Measurements from ENCODE around the gene SERPINB12. TPM values are rescaled to one million over a fixed set of nuclear protein-coding genes. Genes with fewer than 3 reads are reported as not detected.

The SERPINB12 gene
- total RNA-seq (2021), result not detected in 2 replicates
- long read RNA-seq, result 0 reads

DNA sequence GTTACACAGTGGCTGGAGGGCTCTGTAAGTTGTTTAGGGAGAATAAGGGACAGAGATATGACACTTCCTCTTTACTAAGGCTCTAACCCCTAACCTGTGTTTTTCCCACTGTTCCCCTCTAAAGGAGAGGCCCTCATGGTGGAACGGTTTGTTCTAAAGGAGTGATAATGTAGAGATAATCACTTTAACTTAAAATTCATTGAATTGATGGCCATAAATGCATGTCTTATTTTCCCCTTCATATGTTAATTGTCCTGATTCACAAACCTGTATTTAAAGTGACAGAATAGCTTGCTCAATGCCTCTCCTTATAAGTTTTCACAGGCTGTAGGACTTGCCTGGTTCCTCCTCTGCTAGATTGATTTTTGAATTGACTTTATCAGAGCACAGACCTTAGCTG is at the start of gene SERPINB12:
Gene SERPINB12 (plus strand): TSS at position 301 of the 400 bp plus-strand sequence. CDS start 13,791 bp downstream, outside the sequence.
- H3K4me1 ChIP-seq (ENCODE audit: insufficient read depth, low read length), result no peaks in the 10 kb centered on the region
- no CpG with 5 or more reads among the region's 1 CpG for WGBS (ENCODE audit: extremely low coverage, insufficient read length, low lambda C conversion rate)

More for the DNA sequence above, at the start of gene SERPINB12:
- no peak within 1 kb of the TSS for H4K8ac ChIP-seq (replicated peaks; ENCODE audit: insufficient read length, low read depth, low read length)
- TF ChIP-seq, protein P1, sequence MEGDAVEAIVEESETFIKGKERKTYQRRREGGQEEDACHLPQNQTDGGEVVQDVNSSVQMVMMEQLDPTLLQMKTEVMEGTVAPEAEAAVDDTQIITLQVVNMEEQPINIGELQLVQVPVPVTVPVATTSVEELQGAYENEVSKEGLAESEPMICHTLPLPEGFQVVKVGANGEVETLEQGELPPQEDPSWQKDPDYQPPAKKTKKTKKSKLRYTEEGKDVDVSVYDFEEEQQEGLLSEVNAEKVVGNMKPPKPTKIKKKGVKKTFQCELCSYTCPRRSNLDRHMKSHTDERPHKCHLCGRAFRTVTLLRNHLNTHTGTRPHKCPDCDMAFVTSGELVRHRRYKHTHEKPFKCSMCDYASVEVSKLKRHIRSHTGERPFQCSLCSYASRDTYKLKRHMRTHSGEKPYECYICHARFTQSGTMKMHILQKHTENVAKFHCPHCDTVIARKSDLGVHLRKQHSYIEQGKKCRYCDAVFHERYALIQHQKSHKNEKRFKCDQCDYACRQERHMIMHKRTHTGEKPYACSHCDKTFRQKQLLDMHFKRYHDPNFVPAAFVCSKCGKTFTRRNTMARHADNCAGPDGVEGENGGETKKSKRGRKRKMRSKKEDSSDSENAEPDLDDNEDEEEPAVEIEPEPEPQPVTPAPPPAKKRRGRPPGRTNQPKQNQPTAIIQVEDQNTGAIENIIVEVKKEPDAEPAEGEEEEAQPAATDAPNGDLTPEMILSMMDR (conservative IDR thresholded peaks at IDR 0.05), result no peak
- no peak for DNase-seq
- H3K14ac ChIP-seq (ENCODE audit: insufficient read depth, low read length), result no peak within 1 kb of the TSS
- no peak within 1 kb of the TSS for H2BK15ac ChIP-seq (ENCODE audit: low read depth, low read length)
- H3T11ph ChIP-seq (ENCODE audit: low read length), result no peak within 1 kb of the TSS
- H3K56ac ChIP-seq (ENCODE audit: insufficient read length, low read depth, low read length), result no peak within 1 kb of the TSS
- no peak within 1 kb of the TSS for H3K23ac ChIP-seq (ENCODE audit: insufficient read length, low read depth, low read length)
- no peak within 1 kb of the TSS for H2BK20ac ChIP-seq (ENCODE audit: low read depth, low read length, poor library complexity, severe bottlenecking)
- no peak within 1 kb of the TSS for H2BK120ac ChIP-seq (ENCODE audit: low read depth, low read length, poor library complexity, severe bottlenecking)
- no peak within 1 kb of the TSS for H2BK12ac ChIP-seq (ENCODE audit: insufficient read length, low read depth, low read length)
- no peak within 1 kb of the TSS for H2AK5ac ChIP-seq (ENCODE audit: insufficient read length, low read length)
- Mint-ChIP-seq H3K36me3 (ENCODE audit: insufficient read depth in 1 of 3, low read depth in 3 of 3) (no peaks in the 10 kb centered on the region), H3K27ac (peak within 1 kb of the TSS in 1 of 3 experiments; percentile 46; a peak in 2 of 7 replicates), H3K4me1 (peaks cover 12 to 13% of the 10 kb centered on the region in 2 experiments), H3K9me3 (no peaks in the 10 kb centered on the region), H3K27me3 (ENCODE audit: low read depth) (no peaks in the 10 kb centered on the region), H3K4me3 (no peak within 1 kb of the TSS)
- no peak within 1 kb of the TSS for H3K9ac ChIP-seq (ENCODE audit: extremely low read depth, insufficient read length, low read length)
- H2AFZ ChIP-seq (ENCODE audit: low read length), result no peak within 1 kb of the TSS
- H3K79me2 ChIP-seq (ENCODE audit: insufficient read depth, low read length), result no peaks in the 10 kb centered on the region
- no peak within 1 kb of the TSS for H4K91ac ChIP-seq (ENCODE audit: insufficient read length, low read depth, low read length)
- H3K9me3 ChIP-seq (ENCODE audit: control insufficient read depth, low read depth, low read length), result no peaks in the 10 kb centered on the region
- H2BK5ac ChIP-seq (ENCODE audit: insufficient read length, low read length), result no peak within 1 kb of the TSS
- no peaks in the 10 kb centered on the region for H3K79me1 ChIP-seq (ENCODE audit: insufficient read depth, low read depth, low read length, poor library complexity, severe bottlenecking)
- no peaks in the 10 kb centered on the region for H4K20me1 ChIP-seq (ENCODE audit: control insufficient read depth, insufficient read depth, insufficient read length)
- H3K4me2 ChIP-seq (ENCODE audit: insufficient read depth, insufficient read length, low read length), result no peak within 1 kb of the TSS
- no peak within 1 kb of the TSS for H3K27ac ChIP-seq (ENCODE audit: insufficient read length, low read depth, low read length)
- H4K5ac ChIP-seq (ENCODE audit: insufficient read length, low read depth, low read length), result no peak within 1 kb of the TSS
- no peaks in the 10 kb centered on the region for H3K27me3 ChIP-seq (ENCODE audit: insufficient read depth, low read length)
- no peak within 1 kb of the TSS for H3K4ac ChIP-seq (ENCODE audit: low read depth, low read length)
- no peak within 1 kb of the TSS for H3K18ac ChIP-seq (ENCODE audit: insufficient read length, low read depth, low read length)
- H3K23me2 ChIP-seq (ENCODE audit: insufficient read length, low read depth, low read length, poor library complexity, severe bottlenecking), result no peaks in the 10 kb centered on the region
